Measurements from ENCODE around the gene DICER1. TPM values are rescaled to one million over a fixed set of nuclear protein-coding genes. Genes with fewer than 3 reads are reported as not detected.

DICER1 gene
- total and polyA plus RNA-seq, 2 donors (not counting 1 experiment from before 2014, with no cell fraction given) = 15.4 to 90.4 TPM

GRCh38 chr14:95039259-95039992, 117.9 kb downstream of the DICER1 start:
- Mint-ChIP-seq H3K4me3 (no peak overlapping the region), H3K9me3 (ENCODE audit: insufficient read depth) (no peaks in the 10 kb centered on the region), H3K4me1 (peaks cover 4% of the 10 kb centered on the region), H3K27me3 (peaks cover 40% of the 10 kb centered on the region), H3K27ac (no peak overlapping the region)
- Histone ChIP-seq H3K4me2 (replicated peaks; ENCODE audit: low read depth, low read length, poor library complexity, severe bottlenecking) (no peak overlapping the region), H3K79me2 (ENCODE audit: control insufficient read depth, insufficient read depth, low read length) (no peaks in the 10 kb centered on the region), H3K27ac (ENCODE audit: low read length in 2 of 2) (no peak overlapping the region), H3K4me1 (ENCODE audit: control insufficient read depth in 2 of 2, insufficient read depth in 2 of 2, low read length in 2 of 2) (no peaks in the 10 kb centered on the region), H3K9ac (ENCODE audit: low read length) (no peak overlapping the region), H4K20me1 (ENCODE audit: control insufficient read depth, insufficient read depth, low read length, poor library complexity, severe bottlenecking) (no peaks in the 10 kb centered on the region), H2AFZ (ENCODE audit: insufficient read depth, low read depth, low read length, poor library complexity, severe bottlenecking) (no peak overlapping the region), H3K36me3 (replicated peaks in 1 of 2; ENCODE audit: control extremely low read depth in 1 of 2, control insufficient read depth in 1 of 2, extremely low read depth in 1 of 2, insufficient read depth in 2 of 2, low read length in 1 of 2) (no peaks in the 10 kb centered on the region), H3K27me3 (replicated peaks in 1 of 4; ENCODE audit: control extremely low read depth in 1 of 4, control insufficient read depth in 3 of 4, insufficient read depth in 4 of 4, low read length in 3 of 4) (peaks cover 0 to 3% (median 0%) of the 10 kb centered on the region in 4 experiments), H3K9me3 (ENCODE audit: control extremely low read depth in 1 of 3, control insufficient read depth in 2 of 3, insufficient read depth in 1 of 3, low read length in 2 of 3) (peaks cover 0 to 3% (median 0%) of the 10 kb centered on the region in 3 donors), H3K4me3 (ENCODE audit: control extremely low read depth in 1 of 5, extremely low read depth in 1 of 5, insufficient read depth in 1 of 5, low read depth in 2 of 5, low read length in 4 of 5) (no peak overlapping the region)
- no peak for ATAC-seq (ENCODE audit: low read depth)
- no peak for DNase-seq
- TF ChIP-seq EZH2 (IDR thresholded peaks at IDR 0.05; ENCODE audit: borderline replicate concordance, insufficient read depth, low read depth, low read length, poor library complexity, severe bottlenecking) (no peak), CTCF (IDR thresholded peaks at IDR 0.05) (no peak)
- intact Hi-C loops (cut with micrococcal nuclease) = no loop called here
- CTCF ChIA-PET = no interaction called here
- 81% methylated on average over 15 of the region's 17 CpGs for WGBS (ENCODE audit: insufficient coverage)
- POLR2A ChIA-PET = no interaction called here

DNA sequence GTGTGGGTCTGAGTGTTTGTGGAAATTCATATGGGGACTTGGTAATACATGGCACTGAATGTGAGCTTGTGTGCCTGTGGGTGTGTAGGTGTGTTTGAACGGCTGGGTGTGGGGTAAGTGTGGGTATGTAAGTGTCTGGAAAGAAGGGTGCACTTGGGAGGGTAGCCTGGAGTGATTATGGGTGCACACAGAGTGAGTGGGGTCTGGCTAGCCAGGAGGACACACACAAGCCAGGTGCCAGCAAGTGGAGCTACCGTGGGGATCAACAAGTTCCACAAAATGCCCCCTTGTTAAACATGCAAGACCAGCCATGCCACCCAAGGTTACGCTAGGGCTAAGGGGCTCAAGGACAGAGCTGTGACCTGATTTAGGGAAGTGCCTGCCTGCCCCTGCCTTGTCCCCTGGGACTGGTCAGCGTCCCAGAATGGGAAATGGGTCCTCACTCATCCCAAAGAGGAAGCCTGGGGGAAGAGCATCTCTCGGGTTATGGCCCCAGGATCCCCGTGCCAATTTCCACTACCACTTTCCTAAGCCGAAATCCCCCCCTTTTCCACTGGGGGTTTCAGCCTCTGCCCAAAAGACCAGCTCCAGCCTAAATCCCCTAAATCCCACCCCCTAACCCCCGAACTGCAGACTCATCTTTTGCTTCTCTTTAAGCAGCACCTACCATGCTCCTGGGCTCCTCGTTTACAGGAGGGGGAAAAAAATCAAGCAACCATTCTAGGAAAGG, 118.6 kb downstream of the DICER1 start:
- Histone ChIP-seq H3K4me3 (ENCODE audit: control extremely low read depth in 1 of 5, extremely low read depth in 1 of 5, insufficient read depth in 1 of 5, low read depth in 2 of 5, low read length in 4 of 5) (no peak overlapping the region), H3K9ac (ENCODE audit: low read length) (no peak overlapping the region), H3K4me1 (ENCODE audit: control insufficient read depth in 2 of 2, insufficient read depth in 2 of 2, low read length in 2 of 2) (no peaks in the 10 kb centered on the region), H3K9me3 (ENCODE audit: control extremely low read depth in 1 of 3, control insufficient read depth in 2 of 3, insufficient read depth in 1 of 3, low read length in 2 of 3) (peaks cover 0 to 5% (median 0%) of the 10 kb centered on the region in 3 donors), H3K36me3 (replicated peaks in 1 of 2; ENCODE audit: control extremely low read depth in 1 of 2, control insufficient read depth in 1 of 2, extremely low read depth in 1 of 2, insufficient read depth in 2 of 2, low read length in 1 of 2) (no peaks in the 10 kb centered on the region), H3K4me2 (replicated peaks; ENCODE audit: low read depth, low read length, poor library complexity, severe bottlenecking) (no peak overlapping the region), H3K79me2 (ENCODE audit: control insufficient read depth, insufficient read depth, low read length) (no peaks in the 10 kb centered on the region), H3K27ac (ENCODE audit: low read length in 2 of 2) (no peak overlapping the region), H4K20me1 (ENCODE audit: control insufficient read depth, insufficient read depth, low read length, poor library complexity, severe bottlenecking) (no peaks in the 10 kb centered on the region), H3K27me3 (replicated peaks in 1 of 4; ENCODE audit: control extremely low read depth in 1 of 4, control insufficient read depth in 3 of 4, insufficient read depth in 4 of 4, low read length in 3 of 4) (peaks cover 0 to 3% (median 0%) of the 10 kb centered on the region in 4 experiments), H2AFZ (ENCODE audit: insufficient read depth, low read depth, low read length, poor library complexity, severe bottlenecking) (no peak overlapping the region)
- CTCF ChIA-PET = no interaction called here
- intact Hi-C loops (cut with micrococcal nuclease) = no loop called here
- Mint-ChIP-seq H3K27me3 (peaks cover 42% of the 10 kb centered on the region), H3K27ac (no peak overlapping the region), H3K4me3 (no peak overlapping the region), H3K4me1 (peaks cover 4% of the 10 kb centered on the region), H3K9me3 (ENCODE audit: insufficient read depth) (no peaks in the 10 kb centered on the region)
- ATAC-seq (ENCODE audit: low read depth) (no peak), DNase-seq (no peak)
- POLR2A ChIA-PET = no interaction called here
- TF ChIP-seq CTCF (IDR thresholded peaks at IDR 0.05) = no peak
- no peak for TF ChIP-seq EZH2 (IDR thresholded peaks at IDR 0.05; ENCODE audit: borderline replicate concordance, insufficient read depth, low read depth, low read length, poor library complexity, severe bottlenecking)
- 93% methylated on average over 7 of the region's 9 CpGs for WGBS (ENCODE audit: insufficient coverage)

Measured in B cell (primary cell).